Measurements from ENCODE around the gene ARID5B. TPM values are rescaled to one million over a fixed set of nuclear protein-coding genes. Genes with fewer than 3 reads are reported as not detected.

ARID5B gene
- total RNA-seq, 1 donor from 2014 or later, result 13.7 TPM

GRCh38 chr10:62050893-62051433, 149.5 kb downstream of the ARID5B start:
- Histone ChIP-seq H3K27me3 (ENCODE audit: low read depth) (no peaks in the 10 kb centered on the region), H3K9me3 (replicated peaks) (no peaks in the 10 kb centered on the region), H3K27ac (replicated peaks) (peak overlapping the region; percentile 94), H3K36me3 (peaks cover 24% of the 10 kb centered on the region), H3K4me3 (peak overlapping the region; percentile 68), H3K4me1 (peaks cover 95% of the 10 kb centered on the region)
- DNase-seq, result peak; percentile 34
- intact Hi-C loops (cut with micrococcal nuclease), result no loop called here
- no peak for TF ChIP-seq CTCF (IDR thresholded peaks at IDR 0.05; ENCODE audit: borderline replicate concordance)

- H3K36me3 ChIP-seq, result peaks cover 24% of the 10 kb centered on the region
- intact Hi-C loops (cut with micrococcal nuclease), result no loop called here
- peaks cover 94% of the 10 kb centered on the region for H3K4me1 ChIP-seq
- DNase-seq, result no peak
- TF ChIP-seq CTCF (IDR thresholded peaks at IDR 0.05; ENCODE audit: borderline replicate concordance), result no peak
- H3K9me3 ChIP-seq (replicated peaks), result no peaks in the 10 kb centered on the region
- H3K27me3 ChIP-seq (ENCODE audit: low read depth), result no peaks in the 10 kb centered on the region
- H3K4me3 ChIP-seq, result peak overlapping the region; percentile 68
- H3K27ac ChIP-seq (replicated peaks), result peak overlapping the region; percentile 94
Observed at GRCh38 chr10:62052276-62052675, 150.8 kb downstream of the ARID5B start.

GRCh38 chr10:62053860-62054259, 152.4 kb downstream of the ARID5B start:
- H3K9me3 ChIP-seq (replicated peaks), result no peaks in the 10 kb centered on the region
- no peak for DNase-seq
- peaks cover 94% of the 10 kb centered on the region for H3K4me1 ChIP-seq
- no peak for TF ChIP-seq CTCF (IDR thresholded peaks at IDR 0.05; ENCODE audit: borderline replicate concordance)
- no peaks in the 10 kb centered on the region for H3K27me3 ChIP-seq (ENCODE audit: low read depth)
- H3K36me3 ChIP-seq, result peaks cover 27% of the 10 kb centered on the region
- H3K4me3 ChIP-seq, result peak overlapping the region; percentile 68
- intact Hi-C loops (cut with micrococcal nuclease), result no loop called here
- H3K27ac ChIP-seq (replicated peaks), result peak overlapping the region; percentile 94

- peak overlapping the region; percentile 68 for H3K4me3 ChIP-seq
- peaks cover 27% of the 10 kb centered on the region for H3K36me3 ChIP-seq
Observed at GRCh38 chr10:62054408-62054807, 152.9 kb downstream of the ARID5B start.

GRCh38 chr10:62054830-62055229, 153.3 kb downstream of the ARID5B start:
- Histone ChIP-seq H3K36me3 (peaks cover 27% of the 10 kb centered on the region), H3K27me3 (ENCODE audit: low read depth) (no peaks in the 10 kb centered on the region), H3K4me3 (peak overlapping the region; percentile 68), H3K9me3 (replicated peaks) (no peaks in the 10 kb centered on the region), H3K4me1 (peaks cover 95% of the 10 kb centered on the region), H3K27ac (replicated peaks) (peak overlapping the region; percentile 94)
- intact Hi-C loops (cut with micrococcal nuclease), result no loop called here
- DNase-seq, result no peak
- no peak for TF ChIP-seq CTCF (IDR thresholded peaks at IDR 0.05; ENCODE audit: borderline replicate concordance)

More at GRCh38 chr10:62054408-62054807, 152.9 kb downstream of the ARID5B start:
- H3K27me3 ChIP-seq (ENCODE audit: low read depth), result no peaks in the 10 kb centered on the region
- H3K4me1 ChIP-seq, result peaks cover 94% of the 10 kb centered on the region
- intact Hi-C loops (cut with micrococcal nuclease), result no loop called here
- no peak for DNase-seq
- no peak for TF ChIP-seq CTCF (IDR thresholded peaks at IDR 0.05; ENCODE audit: borderline replicate concordance)
- H3K27ac ChIP-seq (replicated peaks), result peak overlapping the region; percentile 94
- H3K9me3 ChIP-seq (replicated peaks), result no peaks in the 10 kb centered on the region

Measured in left ventricle myocardium inferior (tissue), 1 donor.